ENCODE data around the gene MAP3K7.
"Not testable (repeated sequence)": the region's sequence is repeated elsewhere in the genome, so short reads cannot be mapped to it uniquely, and the experiment has no call there.

Gene MAP3K7

GRCh38 chr6:90578894-90579549 is 7.8 kb downstream of the MAP3K7 start:
- DNase-seq (ENCODE audit: low spot score) (no peak), FAIRE-seq (no peak)

GRCh38 chr6:90575267-90575666 is 11.6 kb downstream of the MAP3K7 start:
- FAIRE-seq: no peak
- DNase-seq (ENCODE audit: low spot score): no peak

GRCh38 chr6:90574610-90575009 is 12.3 kb downstream of the MAP3K7 start:
- no peak for DNase-seq (ENCODE audit: low spot score)
- no peak for FAIRE-seq

DNA sequence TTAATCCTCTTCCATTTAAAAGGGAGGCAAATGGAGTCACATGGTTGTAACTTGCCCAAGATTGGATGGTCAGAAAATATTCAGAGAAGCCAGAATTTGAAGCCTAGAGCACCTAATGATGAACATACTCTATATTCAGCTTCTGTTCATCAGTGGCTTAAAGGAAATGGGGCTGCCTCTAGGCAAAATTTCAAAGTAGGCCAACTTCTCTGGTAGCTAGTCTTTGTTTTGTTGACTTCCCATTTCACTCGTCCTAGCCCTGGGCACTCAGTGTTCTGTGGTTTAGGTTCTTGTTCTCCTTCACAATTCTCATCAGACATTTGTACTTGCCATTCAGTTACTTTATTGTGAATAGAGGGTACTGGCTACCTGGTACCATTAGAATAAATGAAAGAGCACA is 13.2 kb downstream of the MAP3K7 start:
- DNase-seq (ENCODE audit: low spot score) (no peak), FAIRE-seq (no peak)

GRCh38 chr6:90572856-90573255 is 14.0 kb downstream of the MAP3K7 start:
- DNase-seq (ENCODE audit: low spot score) (no peak), FAIRE-seq (no peak)

DNA sequence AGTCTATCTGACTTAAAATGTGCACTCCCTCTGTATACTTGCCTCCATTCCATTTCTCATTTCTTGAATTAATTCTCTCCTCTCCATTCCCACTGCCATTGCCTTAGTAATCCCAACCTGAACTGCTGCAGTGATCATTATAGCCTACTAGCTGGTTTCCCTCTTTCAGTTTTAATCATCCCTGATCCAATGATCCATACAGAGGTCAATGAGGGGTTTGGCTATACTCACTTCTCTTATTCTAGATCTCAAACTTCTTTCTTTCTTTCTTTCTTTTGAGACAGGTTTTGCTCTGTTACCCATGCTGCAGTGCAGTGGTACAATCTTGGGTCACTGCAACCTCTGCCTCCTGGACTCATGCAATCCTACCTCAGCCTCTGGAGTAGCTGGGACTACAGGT is 17.6 kb downstream of the MAP3K7 start:
- DNase-seq (ENCODE audit: low spot score) (no peak), FAIRE-seq (no peak)

GRCh38 chr6:90567682-90568081 is 19.2 kb downstream of the MAP3K7 start:
- not testable (repeated sequence) for DNase-seq (ENCODE audit: low spot score); FAIRE-seq

DNA sequence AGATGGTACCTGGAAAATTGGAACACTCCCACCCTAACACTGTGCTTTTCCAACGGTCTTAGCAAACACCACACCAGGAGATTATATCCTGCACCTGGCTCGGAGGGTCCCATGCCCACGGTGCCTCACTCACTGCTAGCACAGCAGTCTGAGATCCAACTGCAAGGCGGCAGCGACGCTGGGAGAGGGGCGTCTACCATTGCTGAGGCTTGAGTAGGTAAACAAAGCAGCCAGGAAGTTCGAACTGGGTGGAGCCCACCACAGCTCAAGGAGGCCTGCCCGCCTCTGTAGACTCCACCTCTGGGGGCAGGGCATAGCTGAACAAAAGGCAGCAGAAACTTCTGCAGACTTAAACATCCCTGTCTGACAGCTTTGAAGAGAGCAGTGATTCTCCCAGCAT is 24.5 kb downstream of the MAP3K7 start:
- not testable (repeated sequence) for DNase-seq (ENCODE audit: low spot score); FAIRE-seq

GRCh38 chr6:90559931-90560330 is 26.9 kb downstream of the MAP3K7 start:
- FAIRE-seq (no peak), DNase-seq (ENCODE audit: low spot score) (no peak)

- FAIRE-seq (no peak), DNase-seq (ENCODE audit: low spot score) (no peak)
These were observed 29.9 kb downstream of the MAP3K7 start for GRCh38 chr6:90557006-90557405.

DNA sequence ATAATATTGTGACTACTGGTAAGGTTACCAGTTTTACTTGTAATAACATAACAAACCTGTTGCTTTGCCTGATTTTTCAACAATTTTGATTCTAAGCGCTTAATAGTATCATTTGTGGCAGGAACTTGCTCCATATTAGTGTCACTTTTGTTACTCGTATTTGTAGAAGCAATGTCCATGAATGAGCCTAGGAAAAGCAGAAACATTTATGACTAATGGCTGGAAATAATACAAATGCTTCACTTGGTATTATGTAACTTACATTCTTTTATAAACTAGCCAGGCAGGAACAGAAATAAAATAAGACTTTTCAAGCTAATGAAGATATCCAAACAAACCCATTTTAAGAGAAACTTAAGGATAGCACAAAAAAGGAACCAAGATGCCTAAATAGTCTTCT is 38.9 kb downstream of the MAP3K7 start:
- no peak for DNase-seq (ENCODE audit: low spot score)
- no peak for FAIRE-seq

GRCh38 chr6:90547079-90547478 is 39.8 kb downstream of the MAP3K7 start:
- no peak for DNase-seq (ENCODE audit: low spot score)
- FAIRE-seq: no peak

DNA sequence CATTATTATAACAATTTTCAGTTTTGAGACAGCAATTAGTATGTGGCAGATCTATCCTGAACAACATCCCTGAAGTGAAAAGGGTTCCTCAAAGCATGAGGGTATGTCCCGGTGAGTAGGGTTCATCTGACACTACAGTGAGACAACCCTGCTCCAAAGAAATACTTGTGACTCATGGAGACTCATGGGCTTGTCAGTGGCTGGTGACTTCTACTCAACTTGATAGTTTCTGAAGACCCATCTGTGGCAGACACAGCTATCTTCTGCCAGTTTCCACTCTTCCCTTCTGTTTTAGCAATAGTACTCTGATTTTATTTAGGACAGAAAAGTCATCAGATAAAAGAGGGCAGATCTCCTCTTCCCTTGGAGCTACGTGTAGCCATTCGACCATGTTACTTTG is 41.4 kb downstream of the MAP3K7 start:
- DNase-seq (ENCODE audit: low spot score) (no peak), FAIRE-seq (no peak)

DNA sequence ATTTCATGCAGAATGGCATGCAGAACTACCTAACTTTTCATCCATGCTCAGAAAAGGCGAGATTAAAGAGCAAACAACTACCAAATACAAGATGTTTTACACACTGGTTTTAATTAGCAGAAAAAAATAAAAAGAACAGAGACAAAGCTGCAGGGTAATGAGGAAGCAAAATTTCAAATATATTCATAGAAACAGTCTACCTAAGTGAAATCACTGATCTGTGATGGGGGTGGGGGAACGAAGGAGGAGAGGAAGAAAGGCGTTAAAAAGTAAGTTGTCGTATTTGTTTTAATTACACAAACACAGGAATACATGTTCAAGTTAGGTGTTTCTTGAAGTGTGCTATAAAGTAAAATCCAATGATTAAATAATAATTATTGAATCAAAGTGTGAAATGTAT is 42.1 kb downstream of the MAP3K7 start:
- no peak for DNase-seq (ENCODE audit: low spot score)
- no peak for FAIRE-seq

DNA sequence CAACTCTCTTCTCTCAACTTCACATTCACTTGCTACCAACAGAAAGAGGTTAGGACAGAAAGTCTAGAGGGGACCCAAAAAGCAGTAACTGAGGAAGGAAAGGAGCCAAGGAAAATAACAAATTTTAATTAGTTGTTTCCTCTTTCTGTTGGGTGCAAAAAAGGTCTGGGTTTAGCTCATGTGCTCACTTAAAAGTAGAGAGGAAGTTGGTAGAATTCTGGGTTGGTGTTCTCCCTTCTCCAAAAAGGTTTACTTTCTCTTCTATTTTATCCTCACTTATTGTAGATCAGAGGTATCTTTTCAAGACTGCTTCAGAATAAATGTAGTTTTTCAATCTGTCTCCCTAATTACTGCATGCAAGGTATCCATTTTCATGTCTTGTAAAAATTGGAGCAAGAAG is 42.8 kb downstream of the MAP3K7 start:
- FAIRE-seq (no peak), DNase-seq (ENCODE audit: low spot score) (no peak)

- DNase-seq (ENCODE audit: low spot score) (no peak), FAIRE-seq (no peak)
These were observed 45.7 kb downstream of the MAP3K7 start for GRCh38 chr6:90541221-90541620.

- FAIRE-seq (no peak), DNase-seq (ENCODE audit: low spot score) (no peak)
These were observed 48.4 kb downstream of the MAP3K7 start for GRCh38 chr6:90538278-90539046.

- FAIRE-seq: no peak
- DNase-seq (ENCODE audit: low spot score): no peak
These were observed 49.1 kb downstream of the MAP3K7 start for GRCh38 chr6:90537723-90538258.

DNA sequence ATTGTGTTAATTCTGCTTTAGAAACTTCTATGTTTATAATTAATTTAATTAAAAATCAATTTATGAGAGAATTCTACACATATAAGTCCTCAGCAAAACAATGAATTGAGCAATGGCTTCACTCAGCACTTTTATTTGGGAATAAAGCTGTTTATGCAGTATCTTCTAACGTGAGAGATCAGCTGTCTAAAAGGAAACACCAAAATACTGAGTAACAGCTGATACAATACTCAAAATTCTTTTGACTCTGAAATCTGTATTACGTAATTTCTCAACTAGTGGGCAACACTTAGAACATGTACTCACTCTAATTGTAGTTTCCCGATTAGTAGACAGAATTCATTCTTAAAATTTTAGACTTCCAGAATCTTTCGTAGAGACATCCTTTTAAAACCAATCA is 49.8 kb downstream of the MAP3K7 start:
- no peak for DNase-seq (ENCODE audit: low spot score)
- no peak for FAIRE-seq

GRCh38 chr6:90536520-90536919 is 50.4 kb downstream of the MAP3K7 start:
- no peak for DNase-seq (ENCODE audit: low spot score)
- no peak for FAIRE-seq

DNA sequence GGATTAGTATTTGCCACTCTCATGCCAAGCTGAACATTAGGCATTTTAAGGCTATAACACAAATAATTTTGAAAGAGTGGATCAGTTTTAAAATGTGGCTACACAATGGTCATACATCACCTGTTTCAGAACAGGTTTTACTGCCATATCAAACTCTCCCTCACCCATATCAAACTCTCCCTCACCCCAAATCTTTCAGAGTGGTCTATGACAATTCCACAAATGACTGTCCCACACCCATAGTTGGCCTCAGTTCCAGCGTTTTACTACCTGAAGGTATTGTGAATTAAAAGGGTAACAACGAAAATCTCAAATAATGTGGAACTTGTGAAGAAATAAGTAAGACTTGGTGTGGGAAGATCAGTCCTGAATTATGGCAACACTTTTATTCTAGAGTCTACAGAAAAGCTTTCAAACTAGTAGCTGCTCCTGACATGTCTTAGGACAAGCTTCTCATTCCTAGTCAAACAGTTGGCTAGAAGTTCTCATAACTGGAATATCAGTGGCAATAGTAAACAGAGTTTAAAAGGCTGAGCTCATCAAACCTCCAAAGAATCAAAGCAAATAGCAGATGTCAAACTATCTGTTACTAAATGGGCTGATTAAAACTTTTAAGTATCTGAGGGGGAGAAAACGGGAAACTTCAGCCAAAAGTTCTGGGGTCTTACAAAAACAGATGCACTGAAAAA is 52.4 kb downstream of the MAP3K7 start:
- DNase-seq (ENCODE audit: low spot score): no peak
- FAIRE-seq: no peak

- DNase-seq (ENCODE audit: low spot score) (no peak), FAIRE-seq (no peak)
These were observed 53.1 kb downstream of the MAP3K7 start for GRCh38 chr6:90533615-90534336.

Data from urothelium cell line (cell line).